Gastroesophageal sphincter (tissue), 3 donors: ENCODE results near the gene STOX2.

Experiments used
- CTCF ChIP-seq, 4 experiments: fragments of 200-600 bp in 2 of 4; fragments of 450-650 bp in 2 of 4; sonication (generic) in 1 of 4; IDR thresholded peaks; one replicate each; pipeline ENCODE4 v1.5.1; 2017 to 2019; ENCODE audit warnings: antibody characterized with exemption in 4 of 4, mild to moderate bottlenecking in 2 of 4, moderate library complexity in 2 of 4
- POLR2A ChIP-seq, 2 donors: fragments of 450-650 bp; IDR thresholded peaks; one replicate each; pipeline ENCODE4 v1.6.1; 2017; ENCODE audit warnings: antibody characterized with exemption in 2 of 2, mild to moderate bottlenecking in 2 of 2, moderate library complexity in 1 of 2

- TF ChIP-seq CTCF (IDR thresholded peaks at IDR 0.05) (no peak), POLR2A (IDR thresholded peaks at IDR 0.05) (no peak)
These were observed 30.4 kb downstream of the STOX2 start for GRCh38 chr4:183935355-183936005.
